ENCODE results near the gene GAL3ST1.

GAL3ST1 gene

DNA sequence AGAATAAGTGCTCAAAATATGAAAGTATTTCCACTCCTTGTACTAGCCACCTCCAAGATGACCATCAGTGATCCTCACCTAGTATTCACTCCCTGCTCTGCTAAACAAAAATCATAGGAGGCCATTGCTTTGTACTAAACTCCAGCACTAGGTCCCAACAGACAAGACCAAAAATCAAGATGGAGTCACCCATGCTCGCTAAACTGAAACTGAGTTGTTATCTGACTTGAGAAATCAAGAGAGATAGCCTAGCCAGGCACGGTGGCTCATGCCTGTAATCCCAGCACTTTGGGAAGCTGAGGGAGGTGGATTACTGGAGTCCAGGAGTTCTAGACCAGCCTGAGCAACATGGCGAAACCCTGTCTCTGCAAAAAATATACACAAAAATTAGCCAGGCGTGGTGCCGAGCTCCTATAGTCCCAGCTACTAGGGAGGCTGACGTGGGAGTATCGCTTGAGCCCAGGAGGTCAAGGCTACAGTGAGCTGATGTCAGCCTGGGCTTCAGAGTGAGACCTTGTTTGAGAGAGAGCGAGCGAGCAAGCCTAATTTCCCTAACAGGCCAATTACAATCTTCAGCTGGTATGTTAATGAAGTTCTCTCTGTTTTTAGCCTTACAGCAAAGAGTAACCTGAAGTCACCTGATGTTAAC lies 37.3 kb downstream of the GAL3ST1 start:
- no peak overlapping the region for H3K4me2 ChIP-seq
- H3K4me3 ChIP-seq (IDR thresholded peaks at IDR 0.05; ENCODE audit: insufficient read depth, low read depth, low read length) = no peak overlapping the region
- H3K27me3 ChIP-seq (ENCODE audit: insufficient read depth, low read depth) = no peaks in the 10 kb centered on the region
- H3K36me3 ChIP-seq (ENCODE audit: insufficient read depth) = no peaks in the 10 kb centered on the region
- no peak overlapping the region for H3K27ac ChIP-seq
- H3K9ac ChIP-seq = no peak overlapping the region
- H3K79me2 ChIP-seq (ENCODE audit: insufficient read depth, low read depth) = no peaks in the 10 kb centered on the region
- TF ChIP-seq, protein P1, sequence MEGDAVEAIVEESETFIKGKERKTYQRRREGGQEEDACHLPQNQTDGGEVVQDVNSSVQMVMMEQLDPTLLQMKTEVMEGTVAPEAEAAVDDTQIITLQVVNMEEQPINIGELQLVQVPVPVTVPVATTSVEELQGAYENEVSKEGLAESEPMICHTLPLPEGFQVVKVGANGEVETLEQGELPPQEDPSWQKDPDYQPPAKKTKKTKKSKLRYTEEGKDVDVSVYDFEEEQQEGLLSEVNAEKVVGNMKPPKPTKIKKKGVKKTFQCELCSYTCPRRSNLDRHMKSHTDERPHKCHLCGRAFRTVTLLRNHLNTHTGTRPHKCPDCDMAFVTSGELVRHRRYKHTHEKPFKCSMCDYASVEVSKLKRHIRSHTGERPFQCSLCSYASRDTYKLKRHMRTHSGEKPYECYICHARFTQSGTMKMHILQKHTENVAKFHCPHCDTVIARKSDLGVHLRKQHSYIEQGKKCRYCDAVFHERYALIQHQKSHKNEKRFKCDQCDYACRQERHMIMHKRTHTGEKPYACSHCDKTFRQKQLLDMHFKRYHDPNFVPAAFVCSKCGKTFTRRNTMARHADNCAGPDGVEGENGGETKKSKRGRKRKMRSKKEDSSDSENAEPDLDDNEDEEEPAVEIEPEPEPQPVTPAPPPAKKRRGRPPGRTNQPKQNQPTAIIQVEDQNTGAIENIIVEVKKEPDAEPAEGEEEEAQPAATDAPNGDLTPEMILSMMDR (conservative IDR thresholded peaks at IDR 0.05; ENCODE audit: low read depth, low read length) = no peak
- no peaks in the 10 kb centered on the region for H4K20me1 ChIP-seq (ENCODE audit: insufficient read depth)
- peaks cover 6% of the 10 kb centered on the region for H3K4me1 ChIP-seq (ENCODE audit: low read depth, poor library complexity, severe bottlenecking)
- H2AFZ ChIP-seq (ENCODE audit: low read depth) = no peak overlapping the region

DNA sequence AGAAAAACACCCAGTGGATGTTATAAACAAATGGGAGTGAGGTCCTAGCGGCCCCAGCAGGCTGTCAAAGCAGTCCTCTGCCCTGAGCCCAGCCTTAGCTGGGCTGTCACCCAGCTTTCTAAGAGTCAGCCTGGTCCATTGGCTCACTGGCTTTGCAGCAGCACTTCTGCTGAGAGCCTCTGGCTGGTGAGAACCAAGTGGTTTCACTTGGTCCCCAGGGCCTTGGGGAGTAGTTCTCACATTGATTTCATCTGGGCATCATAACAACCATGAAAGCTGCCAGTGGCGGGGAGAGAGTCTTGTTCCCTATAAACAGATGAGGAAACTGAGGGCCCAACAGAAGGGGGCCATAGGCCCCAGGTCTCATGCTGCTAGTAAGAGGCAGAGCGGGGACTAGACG lies 39.3 kb downstream of the GAL3ST1 start:
- H3K27ac ChIP-seq = no peak overlapping the region
- H4K20me1 ChIP-seq (ENCODE audit: insufficient read depth) = no peaks in the 10 kb centered on the region
- H3K4me2 ChIP-seq = no peak overlapping the region
- H3K4me1 ChIP-seq (ENCODE audit: low read depth, poor library complexity, severe bottlenecking) = peaks cover 6% of the 10 kb centered on the region
- TF ChIP-seq, protein P1 (conservative IDR thresholded peaks at IDR 0.05; ENCODE audit: low read depth, low read length) = no peak
- H3K27me3 ChIP-seq (ENCODE audit: insufficient read depth, low read depth) = no peaks in the 10 kb centered on the region
- no peak overlapping the region for H2AFZ ChIP-seq (ENCODE audit: low read depth)
- H3K79me2 ChIP-seq (ENCODE audit: insufficient read depth, low read depth) = no peaks in the 10 kb centered on the region
- no peaks in the 10 kb centered on the region for H3K36me3 ChIP-seq (ENCODE audit: insufficient read depth)
- no peak overlapping the region for H3K9ac ChIP-seq
- no peak overlapping the region for H3K4me3 ChIP-seq (IDR thresholded peaks at IDR 0.05; ENCODE audit: insufficient read depth, low read depth, low read length)

DNA sequence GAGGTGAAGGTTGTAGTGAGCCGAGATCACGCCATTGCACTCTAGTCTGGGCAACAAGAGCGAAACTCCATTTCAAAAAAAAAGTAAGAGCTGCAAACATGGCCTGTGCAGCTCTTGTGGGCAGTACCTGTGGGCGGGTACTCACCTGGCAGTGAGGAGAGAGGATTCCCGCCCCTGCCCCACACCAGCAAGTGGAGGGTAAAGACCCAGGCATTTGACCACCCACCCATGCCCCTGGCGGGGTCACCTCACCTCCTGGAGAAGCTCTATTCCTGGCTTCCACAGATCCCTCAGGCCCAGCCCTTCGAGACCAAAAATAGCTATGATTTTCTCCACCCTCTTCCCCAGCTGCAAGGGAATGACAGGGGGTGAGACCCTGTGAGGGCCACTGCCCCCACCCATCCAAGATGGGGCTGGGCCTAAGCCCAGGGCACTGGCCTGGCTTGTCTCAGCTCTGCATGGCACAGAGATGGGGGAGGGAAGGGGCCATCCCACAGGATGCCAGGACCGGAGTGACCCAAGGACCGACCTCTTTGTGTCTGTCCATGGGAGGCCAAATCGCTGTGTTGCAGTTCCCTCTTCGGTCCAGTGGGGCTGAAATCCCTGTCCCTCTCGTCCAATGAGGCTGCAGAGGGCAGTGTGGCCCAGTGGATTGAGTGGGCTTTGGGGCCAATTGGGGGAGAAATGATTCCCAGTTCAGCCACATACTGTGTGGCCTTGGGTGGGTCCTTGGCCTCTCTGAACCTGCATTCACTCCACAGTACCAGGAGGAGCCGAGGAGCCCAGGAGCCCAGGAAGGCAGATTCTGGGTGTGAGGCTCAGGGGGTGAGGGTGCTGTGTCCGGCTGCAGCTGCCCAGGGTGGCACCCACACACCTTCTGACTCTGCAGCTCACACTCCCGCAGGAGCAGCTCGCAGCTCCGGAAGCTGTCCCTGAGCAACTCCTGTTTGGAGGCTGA lies 42.5 kb downstream of the GAL3ST1 start:
- H3K27ac ChIP-seq = no peak overlapping the region
- TF ChIP-seq, protein P1 (conservative IDR thresholded peaks at IDR 0.05; ENCODE audit: low read depth, low read length) = no peak

DNA sequence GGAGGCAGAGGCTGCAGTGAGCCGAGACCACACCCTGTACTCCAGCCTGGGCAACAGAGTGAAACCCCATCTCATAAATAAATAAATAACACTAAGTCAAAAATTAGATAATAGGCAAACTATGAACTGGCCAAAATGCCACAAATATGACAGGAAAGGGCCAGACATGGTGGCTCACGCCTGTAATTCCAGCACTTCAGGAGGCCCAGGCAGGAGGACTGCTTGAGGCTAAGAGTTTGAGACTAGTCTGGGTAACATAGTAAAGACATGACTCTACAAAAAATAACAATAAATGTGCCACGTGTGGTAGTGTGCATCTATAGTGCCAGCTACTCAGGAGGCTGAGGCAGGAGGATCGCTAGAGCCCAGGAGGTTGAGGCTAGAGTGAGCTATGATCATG lies 47.8 kb downstream of the GAL3ST1 start:
- no peak overlapping the region for H3K4me3 ChIP-seq (IDR thresholded peaks at IDR 0.05; ENCODE audit: insufficient read depth, low read depth, low read length)
- no peaks in the 10 kb centered on the region for H3K36me3 ChIP-seq (ENCODE audit: insufficient read depth)
- no peak overlapping the region for H2AFZ ChIP-seq (ENCODE audit: low read depth)
- H3K9ac ChIP-seq = no peak overlapping the region
- H4K20me1 ChIP-seq (ENCODE audit: insufficient read depth) = no peaks in the 10 kb centered on the region
- H3K27me3 ChIP-seq (ENCODE audit: insufficient read depth, low read depth) = no peaks in the 10 kb centered on the region; the same call in 1 of the 2 replicates
- TF ChIP-seq, protein P1 (conservative IDR thresholded peaks at IDR 0.05; ENCODE audit: low read depth, low read length) = no peak
- H3K27ac ChIP-seq = no peak overlapping the region
- H3K4me2 ChIP-seq = no peak overlapping the region
- no peaks in the 10 kb centered on the region for H3K4me1 ChIP-seq (ENCODE audit: low read depth, poor library complexity, severe bottlenecking)
- H3K79me2 ChIP-seq (ENCODE audit: insufficient read depth, low read depth) = no peaks in the 10 kb centered on the region

More for the DNA sequence above, 42.5 kb downstream of the GAL3ST1 start:
- H3K4me2 ChIP-seq = no peak overlapping the region
- H3K36me3 ChIP-seq (ENCODE audit: insufficient read depth) = no peaks in the 10 kb centered on the region
- no peaks in the 10 kb centered on the region for H3K79me2 ChIP-seq (ENCODE audit: insufficient read depth, low read depth)
- no peak overlapping the region for H2AFZ ChIP-seq (ENCODE audit: low read depth)
- H3K9ac ChIP-seq = no peak overlapping the region
- H3K27me3 ChIP-seq (ENCODE audit: insufficient read depth, low read depth) = no peaks in the 10 kb centered on the region
- no peak overlapping the region for H3K4me3 ChIP-seq (IDR thresholded peaks at IDR 0.05; ENCODE audit: insufficient read depth, low read depth, low read length)
- H4K20me1 ChIP-seq (ENCODE audit: insufficient read depth) = no peaks in the 10 kb centered on the region
- peaks cover 6% of the 10 kb centered on the region for H3K4me1 ChIP-seq (ENCODE audit: low read depth, poor library complexity, severe bottlenecking)
